Stimulated activated CD4-positive, alpha-beta T cell treated with anti-CD3 and anti-CD28 coated beads, Interleukin-2, amount 100 ng/mL, for 4 hours (primary cell): ENCODE measurements around the gene DNAJC7.

Experiments
- DNase-seq: peaks from one replicate; pipeline ENCODE4 v3.0.0-alpha.2; 2020; ENCODE audit warnings: low read depth

Gene DNAJC7

DNA sequence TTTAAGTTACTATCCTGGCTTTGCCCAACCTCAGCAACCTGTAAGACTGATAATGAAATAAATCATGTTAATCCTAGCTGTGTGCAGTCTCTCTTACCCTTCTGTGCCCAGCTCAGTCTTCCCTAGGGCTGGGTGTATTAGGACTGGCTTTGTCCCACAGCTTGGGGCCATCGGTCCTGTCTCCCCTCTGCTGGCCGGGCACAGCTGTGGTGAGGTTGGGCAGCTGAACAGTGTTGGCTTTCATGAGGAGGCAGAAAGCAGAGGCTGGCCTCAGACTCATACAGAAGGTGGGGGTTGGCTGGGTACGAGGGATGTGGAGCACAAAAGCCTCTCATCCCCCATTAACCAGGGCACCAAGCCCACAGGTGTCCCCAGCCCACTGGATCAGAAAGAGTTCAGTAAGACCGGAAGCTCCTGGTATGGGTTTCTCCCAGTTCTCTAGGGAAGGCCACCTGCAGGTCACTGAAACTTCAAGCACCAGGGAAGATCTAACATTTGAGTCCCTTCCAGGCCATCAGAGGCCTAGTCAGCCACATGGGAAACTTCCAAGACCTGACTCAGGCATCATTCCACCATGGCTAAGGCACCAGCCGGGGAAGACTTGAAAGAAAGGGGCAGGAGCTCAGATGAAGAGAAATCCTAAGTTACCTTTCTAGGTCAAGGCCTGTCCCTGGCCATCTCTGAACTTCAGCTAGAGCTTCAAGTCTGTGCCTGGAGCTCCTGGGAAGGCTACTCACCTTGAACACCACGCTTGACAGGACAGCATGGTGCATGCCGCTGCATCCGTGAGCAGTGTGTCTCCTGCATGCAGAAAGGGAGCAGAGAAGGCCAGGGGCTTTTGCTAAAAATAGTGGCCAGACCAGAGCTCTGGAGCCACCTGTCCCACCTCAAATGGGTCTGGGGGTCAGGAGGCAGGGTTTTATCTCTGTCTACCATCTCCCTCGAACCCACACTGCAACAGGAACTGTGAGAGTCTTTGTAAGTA, 41.8 kb downstream of the DNAJC7 start:
- no peak for DNase-seq

GRCh38 chr17:41974658-41975057, 42.6 kb downstream of the DNAJC7 start:
- DNase-seq: no peak

GRCh38 chr17:41974031-41974430, 43.2 kb downstream of the DNAJC7 start:
- no peak for DNase-seq

GRCh38 chr17:41973408-41973811, 43.8 kb downstream of the DNAJC7 start:
- DNase-seq: no peak

DNA sequence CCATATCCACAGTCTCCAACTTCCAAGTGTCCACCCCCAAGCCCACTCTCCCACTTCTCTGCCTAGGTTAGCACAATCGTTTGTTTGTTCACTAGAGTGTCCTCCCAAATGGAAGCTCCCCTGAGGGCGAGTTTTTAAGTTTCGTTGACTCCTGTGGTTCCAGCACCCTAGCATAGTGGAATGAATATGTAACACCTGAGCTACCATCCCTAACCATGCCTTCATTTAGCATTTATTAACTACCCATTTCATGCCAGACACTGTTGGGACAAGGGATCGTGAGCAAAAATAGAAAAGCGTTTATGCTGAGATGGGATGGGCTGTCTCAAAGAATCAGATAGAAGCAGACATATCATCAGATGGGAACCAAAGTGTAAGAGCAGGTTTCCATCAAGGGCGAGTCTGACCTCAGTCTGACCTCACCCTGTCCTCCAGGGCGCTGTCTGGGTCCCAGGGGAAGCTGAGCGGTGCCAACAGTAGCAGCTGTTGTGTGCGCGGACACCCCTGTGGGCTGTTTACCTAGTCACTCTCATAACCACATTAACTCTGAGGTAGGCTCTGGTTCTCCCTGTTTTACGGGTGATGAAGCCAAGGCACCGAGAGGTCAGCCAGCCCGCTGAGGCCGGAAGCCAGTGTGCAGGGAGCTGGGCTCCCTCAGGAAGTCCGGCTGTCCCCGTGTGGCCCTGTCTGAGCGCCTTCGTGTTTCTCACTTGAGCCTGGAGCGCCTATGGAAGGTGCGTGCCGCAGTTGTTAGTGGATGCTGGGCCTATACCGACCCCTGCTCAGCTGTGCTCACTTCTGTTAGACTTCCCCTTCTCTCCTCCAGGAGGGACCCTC, 44.5 kb downstream of the DNAJC7 start:
- no peak for DNase-seq

DNA sequence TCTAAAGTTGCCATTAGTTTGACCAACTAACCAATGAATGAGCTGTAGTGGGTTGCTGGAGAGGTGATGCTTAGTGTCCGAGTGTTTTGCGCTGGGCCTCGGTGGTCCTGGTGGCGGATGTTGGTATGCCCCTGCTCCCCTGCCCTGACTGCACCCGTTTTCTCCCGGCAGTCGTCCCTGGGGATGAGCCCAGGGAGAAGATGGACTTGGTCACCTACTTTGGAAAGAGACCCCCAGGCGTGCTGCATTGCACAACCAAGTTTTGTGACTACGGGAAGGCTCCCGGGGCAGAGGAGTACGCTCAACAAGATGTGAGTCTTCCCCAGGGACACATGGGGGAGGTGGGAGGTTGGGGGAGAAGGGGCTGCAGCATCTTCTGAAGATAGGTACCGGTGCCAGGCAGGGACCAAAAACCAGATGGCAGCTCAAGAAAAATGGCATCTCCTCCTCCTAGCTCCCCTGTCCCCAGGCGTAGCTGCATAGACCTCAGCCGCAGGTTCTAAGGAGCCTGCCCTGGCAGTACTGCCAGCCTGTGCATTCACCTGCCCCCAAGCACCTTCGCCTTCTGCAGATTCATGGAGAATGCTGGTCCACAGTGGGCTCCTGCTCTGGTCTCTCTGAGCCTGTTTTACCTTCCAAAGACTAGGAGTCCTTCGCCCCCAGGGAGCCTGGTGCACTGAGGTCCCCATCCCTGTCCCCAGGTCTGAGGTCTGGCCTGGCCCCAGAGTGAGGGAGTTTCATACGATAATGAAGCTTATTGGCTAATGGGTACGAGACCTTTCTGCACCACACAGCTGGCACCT, 45.3 kb downstream of the DNAJC7 start:
- DNase-seq: no peak

DNA sequence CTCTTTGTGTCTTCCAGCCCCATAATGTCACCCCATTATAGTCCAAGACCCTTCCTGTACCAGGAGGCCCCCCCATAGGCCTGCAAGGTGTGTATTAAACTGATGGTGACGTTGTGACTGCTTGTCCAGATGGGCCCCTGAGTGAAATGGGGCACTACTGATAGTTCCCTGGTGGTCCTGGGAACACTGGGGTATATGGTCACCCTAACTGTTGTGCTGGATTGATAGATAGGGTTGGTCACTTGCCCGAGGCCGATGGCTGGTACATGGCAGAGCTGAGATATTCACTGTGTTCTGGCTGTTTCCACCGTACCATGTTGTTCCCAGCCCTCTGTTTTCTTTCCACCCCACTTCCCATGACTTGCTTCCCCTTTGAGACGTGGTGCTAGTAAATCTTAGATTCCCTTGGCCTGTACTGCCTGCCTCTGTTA, 46.3 kb downstream of the DNAJC7 start:
- no peak for DNase-seq

DNA sequence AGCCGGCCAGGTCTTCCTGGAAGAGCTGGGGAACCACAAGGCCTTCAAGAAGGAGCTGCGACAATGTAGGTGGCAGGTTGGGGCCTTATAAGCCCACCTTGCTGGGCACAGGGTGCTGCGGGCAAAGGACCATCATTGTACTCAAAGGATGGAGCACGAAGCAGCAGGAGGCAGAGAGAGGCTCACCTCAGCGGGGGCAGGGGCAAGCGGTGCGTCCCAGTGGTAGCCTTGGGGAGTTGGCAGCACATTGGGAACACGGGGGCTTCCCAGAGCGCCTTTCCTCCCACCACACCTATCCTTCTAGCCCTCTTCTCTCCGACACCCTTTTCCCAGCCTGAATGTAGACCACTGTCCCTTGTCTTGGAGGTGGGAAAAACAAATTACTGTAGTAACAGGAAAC, 48.6 kb downstream of the DNAJC7 start:
- DNase-seq: no peak

DNA sequence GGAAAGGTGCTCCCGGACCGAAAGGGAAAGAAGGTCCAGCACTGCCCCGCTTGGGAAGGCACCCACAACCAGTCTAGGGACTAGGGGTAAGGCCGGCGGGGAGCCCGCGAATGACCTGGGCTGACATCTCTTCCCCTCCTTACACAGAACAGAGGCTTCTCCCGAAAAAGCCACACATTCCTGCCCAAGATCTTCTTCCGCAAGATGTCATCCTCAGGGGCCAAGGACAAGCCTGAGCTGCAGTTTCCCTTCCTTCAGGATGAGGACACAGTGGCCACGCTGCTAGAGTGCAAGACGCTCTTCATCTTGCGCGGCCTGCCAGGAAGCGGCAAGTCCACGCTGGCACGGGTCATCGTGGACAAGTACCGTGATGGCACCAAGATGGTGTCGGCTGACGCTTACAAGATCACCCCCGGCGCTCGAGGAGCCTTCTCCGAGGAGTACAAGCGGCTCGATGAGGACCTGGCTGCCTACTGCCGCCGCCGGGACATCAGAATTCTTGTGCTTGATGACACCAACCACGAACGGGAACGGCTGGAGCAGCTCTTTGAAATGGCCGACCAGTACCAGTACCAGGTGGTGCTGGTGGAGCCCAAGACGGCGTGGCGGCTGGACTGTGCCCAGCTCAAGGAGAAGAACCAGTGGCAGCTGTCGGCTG, 49.2 kb downstream of the DNAJC7 start:
- no peak for DNase-seq

DNA sequence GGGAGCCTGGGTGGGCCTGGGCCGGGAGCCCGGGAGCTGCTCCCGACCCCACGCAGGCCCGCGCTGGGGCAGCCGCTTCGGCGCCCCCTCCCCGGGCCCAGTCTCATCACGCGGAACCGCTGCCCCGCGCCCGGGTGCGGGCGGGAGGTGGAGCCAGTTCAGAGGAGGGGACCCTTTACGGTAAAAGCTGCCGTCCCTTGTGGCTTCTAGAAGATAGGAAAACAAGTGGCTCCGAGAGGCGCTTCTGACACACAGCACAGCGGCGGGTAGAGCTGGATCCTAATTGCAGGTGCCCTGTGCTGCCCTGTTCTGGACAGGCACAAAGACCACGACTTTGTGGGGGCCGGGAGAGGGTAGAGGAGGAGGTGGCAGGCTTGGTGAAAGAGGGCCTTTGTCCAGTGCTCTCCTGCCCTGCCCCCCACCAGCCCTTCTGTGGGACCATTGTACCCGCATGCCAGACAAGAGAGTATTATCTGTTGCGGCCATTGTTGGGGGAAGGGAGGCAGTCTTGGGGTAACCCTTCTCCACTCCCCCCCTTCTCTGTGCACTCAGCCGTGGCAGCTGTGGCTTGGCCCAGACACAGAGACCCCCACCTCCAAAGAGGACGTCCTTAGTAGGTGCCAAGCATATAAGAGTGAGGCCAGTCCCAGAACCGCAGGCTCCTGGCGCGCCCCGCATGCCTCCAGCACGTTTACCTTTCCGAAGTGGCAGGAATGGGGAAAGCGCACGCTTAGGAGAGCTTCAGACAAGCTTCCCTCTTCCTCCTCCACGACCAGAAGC, 49.9 kb downstream of the DNAJC7 start:
- no peak for DNase-seq

GRCh38 chr17:41966463-41967140, 50.6 kb downstream of the DNAJC7 start, which contains the start of gene CNP:
Gene CNP (plus strand): TSS chr17:41966795. CDS start chr17:41966885, 90 bp downstream.
- DNase-seq: peak; percentile 85

- peak; percentile 55 for DNase-seq
Measured at GRCh38 chr17:41965694-41966462, 51.4 kb downstream of the DNAJC7 start.

- DNase-seq: peak; percentile 59
Measured at GRCh38 chr17:41962768-41963434, 54.3 kb downstream of the DNAJC7 start.

GRCh38 chr17:41962111-41962510, 55.1 kb downstream of the DNAJC7 start:
- no peak for DNase-seq

DNA sequence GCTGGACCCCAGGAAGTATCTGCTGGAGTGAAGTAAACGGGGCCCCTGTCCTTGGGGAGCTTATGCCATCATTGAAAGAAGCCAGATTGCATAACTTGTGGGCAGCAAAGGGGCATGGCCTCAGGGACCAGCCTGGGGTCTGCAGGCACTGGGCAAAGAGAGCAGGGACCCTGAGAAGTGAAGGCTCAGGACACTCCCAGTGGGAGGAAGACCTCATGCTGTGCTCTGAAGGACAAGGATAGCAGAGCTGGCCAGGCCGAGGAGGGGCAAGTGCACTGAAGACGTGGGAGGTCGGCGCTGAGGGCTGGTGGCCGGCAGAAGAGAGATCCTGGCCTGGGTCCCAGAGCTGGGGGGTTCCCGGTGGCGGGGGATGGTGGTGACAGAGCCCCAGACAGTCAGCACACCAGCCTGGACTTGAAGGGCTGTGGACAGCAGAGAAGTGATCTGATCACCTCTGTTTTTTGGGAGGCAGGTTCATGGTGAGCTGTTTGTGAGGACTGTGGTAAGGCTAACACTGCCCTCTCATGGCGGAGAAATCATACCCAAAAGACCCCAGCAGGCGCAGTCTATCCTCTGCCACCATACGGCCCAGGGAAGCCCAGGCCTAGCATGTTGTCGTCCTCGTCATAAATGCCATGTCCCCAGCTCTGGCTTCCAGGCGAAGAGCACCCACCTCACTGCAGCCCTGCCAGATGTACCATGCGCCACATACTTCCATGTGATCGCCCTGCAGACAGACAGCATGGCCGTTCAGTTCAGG, 57.7 kb downstream of the DNAJC7 start:
- no peak for DNase-seq

DNA sequence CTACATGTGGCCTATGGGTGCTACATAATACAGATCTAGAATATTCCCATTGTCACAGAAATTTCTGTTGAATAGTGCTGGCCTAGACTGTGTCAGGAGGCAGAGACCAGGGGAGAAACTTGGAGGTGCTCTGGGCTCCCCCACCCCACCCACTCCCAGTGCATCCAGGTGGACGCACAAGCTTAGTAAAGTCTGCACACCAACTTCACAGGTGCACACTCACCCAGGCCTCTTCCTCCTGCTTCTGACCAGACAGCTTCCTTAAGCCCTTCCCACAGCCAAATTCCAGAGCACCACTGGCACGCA, 58.3 kb downstream of the DNAJC7 start:
- DNase-seq: no peak

DNA sequence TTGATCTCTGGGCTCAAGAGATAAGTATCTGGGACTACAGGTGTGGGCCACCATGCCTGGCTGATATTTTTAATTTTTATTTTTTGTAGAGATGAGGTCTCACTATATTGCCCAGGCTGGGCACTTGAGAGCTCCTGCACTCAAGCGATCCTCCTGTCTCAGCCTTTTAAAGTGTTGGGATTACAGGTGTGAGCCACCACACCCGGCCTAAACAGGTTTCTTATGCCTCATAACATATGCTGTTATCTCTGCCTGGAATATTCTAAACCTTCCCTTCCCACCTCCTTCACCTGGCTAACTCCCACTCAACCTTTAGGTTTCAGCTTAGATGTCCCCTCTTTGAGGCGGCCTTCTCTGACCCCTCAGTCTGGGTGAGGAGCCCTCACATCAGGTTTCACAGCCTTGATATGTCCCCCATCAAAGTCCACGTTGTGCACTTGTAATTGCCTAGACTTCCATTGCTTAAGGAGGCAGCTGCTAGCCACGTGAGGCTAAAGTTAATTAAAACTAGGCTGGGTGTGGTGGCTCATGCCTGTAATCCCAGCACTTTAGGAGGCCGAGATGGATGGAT, 59.3 kb downstream of the DNAJC7 start:
- DNase-seq: no peak
